HepG2 (cell line): ENCODE measurements around the gene MBOAT7. TPM values are rescaled to one million over a fixed set of nuclear protein-coding genes. Genes with fewer than 3 reads are reported as not detected.

Experiments
- ELF4 ChIP-seq: sonication (generic); formaldehyde crosslinking; IDR thresholded peaks from 2 replicates; pipeline ENCODE4 v1.5.0; 2020; ENCODE audit warnings: missing genetic modification reagents, mild to moderate bottlenecking, moderate library complexity, borderline replicate concordance
- GATAD1 ChIP-seq: IDR thresholded peaks from 2 replicates; pipeline ENCODE4 v1.6.1; 2016; ENCODE audit warnings: missing genetic modification reagents, missing compliant biosample characterization
- GMEB2 ChIP-seq: IDR thresholded peaks from 2 replicates; pipeline ENCODE4 v1.6.1; 2016; ENCODE audit warnings: missing biosample characterization, missing genetic modification reagents, low read depth
- HNRNPLL ChIP-seq: fragments of 200-400 bp; formaldehyde crosslinking; IDR thresholded peaks from 2 replicates; pipeline ENCODE4 v1.6.1; 2017; ENCODE audit warnings: mild to moderate bottlenecking, low read depth, low read length; ENCODE audit not compliant: poor library complexity, severe bottlenecking
- KDM6A ChIP-seq: IDR thresholded peaks from 2 replicates; pipeline ENCODE4 v1.6.1; 2016; ENCODE audit warnings: low read depth
- MTF2 ChIP-seq: sonication (generic); formaldehyde crosslinking; IDR thresholded peaks from 2 replicates; pipeline ENCODE4 v1.5.0; 2020; ENCODE audit warnings: missing genetic modification reagents, borderline replicate concordance
- MXD1 ChIP-seq: sonication (generic); formaldehyde crosslinking; IDR thresholded peaks from 2 replicates; pipeline ENCODE4 v1.4.0; 2020; ENCODE audit warnings: mild to moderate bottlenecking, missing genetic modification reagents
- RBM22 ChIP-seq: fragments of 200-400 bp; formaldehyde crosslinking; optimal IDR thresholded peaks from 2 replicates; pipeline ENCODE3; 2017; ENCODE audit warnings: mild to moderate bottlenecking, low read length, moderate library complexity
- SKIL ChIP-seq: sonication (generic); formaldehyde crosslinking; IDR thresholded peaks from 2 replicates; pipeline ENCODE4 v1.8.0; 2022; ENCODE audit warnings: missing genetic modification reagents, mild to moderate bottlenecking, moderate library complexity, borderline replicate concordance
- TOPORS ChIP-seq: sonication (generic); formaldehyde crosslinking; IDR thresholded peaks from 2 replicates; pipeline ENCODE4 v1.8.0; 2023; ENCODE audit warnings: mild to moderate bottlenecking, missing genetic modification reagents
- USF2 ChIP-seq, 2 experiments: sonication (generic) in 1 of 2; formaldehyde crosslinking in 1 of 2; IDR thresholded peaks; 2 replicates each; pipeline versions ENCODE4 v1.5.1 to v1.6.1; 2011 to 2020; ENCODE audit warnings: borderline replicate concordance in 1 of 2, low read depth in 1 of 2, low read length in 1 of 2, mild to moderate bottlenecking in 1 of 2, missing genetic modification reagents in 1 of 2, moderate library complexity in 1 of 2
- ZFP36L1 ChIP-seq: sonication (generic); formaldehyde crosslinking; IDR thresholded peaks from 2 replicates; pipeline ENCODE4 v1.8.0; 2022; ENCODE audit warnings: mild to moderate bottlenecking, missing genetic modification reagents, moderate library complexity
- ZFP91 ChIP-seq: sonication (generic); formaldehyde crosslinking; IDR thresholded peaks from 2 replicates; pipeline ENCODE4 v1.9.0; 2022; ENCODE audit warnings: missing genetic modification reagents, mild to moderate bottlenecking, borderline replicate concordance
- ZFY ChIP-seq: sonication (generic); formaldehyde crosslinking; IDR thresholded peaks from 2 replicates; pipeline ENCODE4 v1.4.0; 2020; ENCODE audit warnings: missing genetic modification reagents
- ZNF570 ChIP-seq: sonication (generic); formaldehyde crosslinking; IDR thresholded peaks from 2 replicates; pipeline ENCODE4 v1.4.0; 2020; ENCODE audit warnings: mild to moderate bottlenecking, missing genetic modification reagents, borderline replicate concordance
- ZNF615 ChIP-seq: sonication (generic); formaldehyde crosslinking; IDR thresholded peaks from 2 replicates; pipeline ENCODE4 v1.5.0; 2020; ENCODE audit warnings: mild to moderate bottlenecking, missing genetic modification reagents, borderline replicate concordance
- ZUFSP ChIP-seq: sonication (generic); formaldehyde crosslinking; IDR thresholded peaks from 2 replicates; pipeline ENCODE4 v1.9.0; 2021; ENCODE audit warnings: missing genetic modification reagents, mild to moderate bottlenecking, borderline replicate concordance
- polyA plus RNA-seq, 8 experiments: library from polyadenylated mRNA; depleted of rRNA in 3 of 8; stranded (reverse) in 7 of 8; unstranded in 1 of 8; fragments of >200 nt; fragmentation: Illumina TruSeq in 4 of 8; extraction: Trizol in 4 of 8; gene quantifications; 2 replicates each; pipeline versions ENCODE4 v1.2.1 to v1.2.3, GENCODE V29; 2011 to 2016; ENCODE audit warnings: low read depth in 4 of 8, missing spikeins in 1 of 8, mixed read lengths in 1 of 8; ENCODE audit not compliant: insufficient read depth in 1 of 8
- total RNA-seq, 5 experiments: library from RNA; depleted of rRNA; stranded (reverse); fragments of >200 nt; fragmentation: Illumina TruSeq; extraction: Trizol; gene quantifications; 2 replicates each; pipeline ENCODE4 v1.2.3, GENCODE V29; 2016; ENCODE audit warnings: low read depth in 1 of 5

MBOAT7 gene
- total and polyA plus RNA-seq, 2 of the 13 experiments (the other 11 are each of a cell fraction or from before 2014, with no cell fraction given), result 22.2 to 25.5 TPM

- no peak for TF ChIP-seq ZUFSP
- TF ChIP-seq GMEB2 (CRISPR knock-in tag), result no peak
- 0 out of 2 replicates have a peak, but pooled peaks have one; percentile 41 for TF ChIP-seq TOPORS (CRISPR knock-in tag)
- TF ChIP-seq ELF4 (CRISPR knock-in tag), result peak; percentile 90
- no peak for TF ChIP-seq USF2 (IDR thresholded peaks at IDR 0.05; ENCODE audit: low read depth, low read length)
- no peak for TF ChIP-seq USF2 (CRISPR knock-in tag; IDR thresholded peaks at IDR 0.05; ENCODE audit: borderline replicate concordance)
- TF ChIP-seq ZNF570 (CRISPR knock-in tag), result no peak
- peak; percentile 34; the same call in 1 of the 2 replicates for TF ChIP-seq MTF2
- TF ChIP-seq ZNF615 (CRISPR knock-in tag), result no peak
- TF ChIP-seq KDM6A (CRISPR knock-in tag), result no peak
- TF ChIP-seq MXD1 (CRISPR knock-in tag), result peak; percentile 66
- TF ChIP-seq ZFP91, result peak; percentile 63; the same call in 1 of the 2 replicates
- no peak for TF ChIP-seq ZFP36L1 (CRISPR knock-in tag)
- TF ChIP-seq RBM22, result peak; percentile 88
- peak; percentile 82 for TF ChIP-seq GATAD1 (CRISPR knock-in tag)
- no peak for TF ChIP-seq SKIL (CRISPR knock-in tag)
- TF ChIP-seq HNRNPLL, result peak; percentile 67
- peak; percentile 55 for TF ChIP-seq ZFY (CRISPR knock-in tag)
Measured at GRCh38 chr19:54159352-54160181, 29.8 kb downstream of the MBOAT7 start, which contains the start of gene LENG1 (continued).
